Lower leg skin (tissue), 3 donors: Measurements from ENCODE around the gene GABRR1.

Source experiments
- CTCF ChIP-seq, 3 donors: fragments of 450-650 bp; IDR thresholded peaks; one replicate each; pipeline ENCODE4 v1.5.1; 2016; ENCODE audit warnings: antibody characterized with exemption in 3 of 3, mild to moderate bottlenecking in 3 of 3, moderate library complexity in 2 of 3
- POLR2A ChIP-seq, 2 donors: fragments of 450-650 bp; IDR thresholded peaks; one replicate each; pipeline ENCODE4 v1.6.1; 2016 to 2017; ENCODE audit warnings: antibody characterized with exemption in 2 of 2, mild to moderate bottlenecking in 1 of 2, moderate library complexity in 1 of 2

GRCh38 chr6:89190741-89191140 lies 26.4 kb downstream of the GABRR1 start:
- TF ChIP-seq POLR2A (IDR thresholded peaks at IDR 0.05) (no peak), CTCF (IDR thresholded peaks at IDR 0.05) (no peak)
